K562 (cell line): ENCODE measurements around the gene ARSJ. TPM values are rescaled to one million over a fixed set of nuclear protein-coding genes. Genes with fewer than 3 reads are reported as not detected.

Experiments
- ATAC-seq: fragments of 200-7000 bp; cut with Tn5 transposase; 3 replicates; pipeline ENCODE4 v1.9.1; 2020; ENCODE audit warnings: moderate library complexity
- BruUV-seq: library from RNA; stranded (reverse); fragments of 400-500 nt; replicated peaks from 2 replicates; lab custom pipeline; 2021; lab: Mats Ljungman, UMichigan
- CTCF ChIA-PET: fragments of 300-600 bp; formaldehyde crosslinking; extraction: SDS; loops from one replicate; lab custom pipeline; 2021; ENCODE audit warnings: low intra/inter-chr PET ratio; lab: Yijun Ruan, JAX
- POLR2A ChIA-PET: fragments of 300-600, 350-650 bp; sonication (Branson Sonifier 250); formaldehyde crosslinking; extraction: SDS; loops from one replicate; lab custom pipeline; 2021; ENCODE audit warnings: antibody characterized with exemption, inconsistent platforms; lab: Yijun Ruan, JAX
- DNase-seq, 4 experiments: peaks; one replicate each; pipeline versions ENCODE4 v3.0.0 to v3.0.0-alpha.2; 2011 to 2018; ENCODE audit warnings: low spot score in 3 of 4, mixed read lengths in 3 of 4; ENCODE audit errors: extremely low read depth in 1 of 4
- FAIRE-seq: peaks from 2 replicates; lab custom pipeline; 2011; peaks lifted over from hg19 to GRCh38; lab: Jason Lieb, UNC
- H2AFZ ChIP-seq: 2 replicates; pipeline ENCODE4 v1.6.0; 2011; ENCODE audit warnings: low read depth, low read length, control low read depth, inconsistent platforms
- H3K27ac ChIP-seq: fragments of 200-600 bp; 3 replicates; pipeline ENCODE4 v1.8.0; 2011; ENCODE audit warnings: low read depth, mild to moderate bottlenecking, control low read depth, inconsistent platforms, low read length, moderate library complexity, mixed read lengths; ENCODE audit errors: extremely low read depth
- H3K27me3 ChIP-seq, 2 experiments: fragments of 300-600 bp in 1 of 2; 2 replicates in 1 of 2; 3 replicates in 1 of 2; pipeline versions ENCODE4 v1.6.0 to v1.8.0; 2011; ENCODE audit warnings: inconsistent platforms in 2 of 2, low read length in 2 of 2, mild to moderate bottlenecking in 1 of 2, mixed read lengths in 1 of 2, moderate library complexity in 1 of 2; ENCODE audit not compliant: control insufficient read depth in 2 of 2, insufficient read depth in 2 of 2
- H3K36me3 ChIP-seq: fragments of 300-600 bp; 3 replicates; pipeline ENCODE4 v1.8.0; 2011; ENCODE audit warnings: mild to moderate bottlenecking, low read length, inconsistent platforms; ENCODE audit not compliant: control insufficient read depth, insufficient read depth
- H3K4me1 ChIP-seq, 2 experiments: fragments of 200-600 bp in 1 of 2; replicated peaks in 1 of 2; 2 replicates in 1 of 2; 3 replicates in 1 of 2; pipeline versions ENCODE4 v1.5.1 to v1.8.0; 2011; ENCODE audit warnings: inconsistent platforms in 2 of 2, low read length in 2 of 2, mild to moderate bottlenecking in 1 of 2, mixed read lengths in 1 of 2, moderate library complexity in 1 of 2; ENCODE audit not compliant: control insufficient read depth in 2 of 2, insufficient read depth in 2 of 2
- H3K4me2 ChIP-seq: 2 replicates; pipeline ENCODE4 v1.6.1; 2011; ENCODE audit warnings: low read length, control low read depth, inconsistent platforms, mixed read lengths; ENCODE audit not compliant: insufficient read depth
- H3K4me3 ChIP-seq: fragments of 200-600 bp; sonication (generic), shearing (Covaris generic); 2 replicates; pipeline ENCODE4 v1.5.1; 2016; ENCODE audit warnings: control low read depth, inconsistent platforms
- H3K79me2 ChIP-seq: fragments of 200-600 bp; 3 replicates; pipeline ENCODE4 v1.8.0; 2011; ENCODE audit warnings: low read length, inconsistent platforms; ENCODE audit not compliant: control insufficient read depth, insufficient read depth
- H3K9ac ChIP-seq, 2 experiments: 2 replicates each; pipeline versions ENCODE4 v1.6.0 to v1.6.1; 2011; ENCODE audit warnings: low read depth in 2 of 2, low read length in 2 of 2, control low read depth in 1 of 2, inconsistent platforms in 1 of 2, mild to moderate bottlenecking in 1 of 2, mixed read lengths in 1 of 2; ENCODE audit not compliant: insufficient read depth in 1 of 2
- H3K9me1 ChIP-seq: one replicate; pipeline ENCODE4 v1.6.0; 2011; ENCODE audit warnings: inconsistent platforms, mild to moderate bottlenecking, low read length, moderate library complexity; ENCODE audit not compliant: control insufficient read depth, insufficient read depth
- H3K9me3 ChIP-seq: replicated peaks from 2 replicates; pipeline ENCODE4 v1.5.1; 2011; ENCODE audit warnings: low read depth, low read length, inconsistent platforms; ENCODE audit not compliant: control insufficient read depth, insufficient read depth
- H4K20me1 ChIP-seq: replicated peaks from 2 replicates; pipeline ENCODE4 v1.6.1; 2011; ENCODE audit warnings: low read length, inconsistent platforms, mixed read lengths; ENCODE audit not compliant: control insufficient read depth, insufficient read depth
- HEY1 ChIP-seq: fragments of 250-450 bp; sonication (Bioruptor Pico); IDR thresholded peaks from 2 replicates; pipeline ENCODE4 v1.5.0; 2020; ENCODE audit warnings: mild to moderate bottlenecking, moderate library complexity, borderline replicate concordance
- KLF10 ChIP-seq: fragments of 250-450 bp; sonication (Bioruptor Pico); IDR thresholded peaks from 2 replicates; pipeline ENCODE4 v1.6.1; 2021; ENCODE audit warnings: matching md5 sums
- POLR2G ChIP-seq: fragments of 200-400 bp; formaldehyde crosslinking; IDR thresholded peaks from 2 replicates; pipeline ENCODE4 v1.6.1; 2017; ENCODE audit warnings: low read depth, mild to moderate bottlenecking, antibody characterized with exemption, low read length, moderate library complexity
- RAD51 ChIP-seq: fragments of 450-650 bp; IDR thresholded peaks from 2 replicates; pipeline ENCODE4 v1.7.1; 2016; ENCODE audit warnings: low read depth, mild to moderate bottlenecking, borderline replicate concordance
- SMAD1 ChIP-seq: fragments of 150-350 bp; IDR thresholded peaks from 2 replicates; pipeline ENCODE4 v1.6.1; 2014; ENCODE audit warnings: low read length, low read depth; ENCODE audit not compliant: partially characterized antibody
- XRCC5 ChIP-seq: fragments of 200-400 bp; formaldehyde crosslinking; IDR thresholded peaks from 2 replicates; pipeline ENCODE4 v1.6.1; 2017; ENCODE audit warnings: low read depth, mild to moderate bottlenecking, low read length
- ZNF717 ChIP-seq: fragments of 250-450 bp; sonication (Bioruptor Pico); IDR thresholded peaks from 2 replicates; pipeline ENCODE4 v1.5.0; 2021
- WGBS: fragments of 100-300 bp; shearing (Covaris generic); methylation state at CpG from one replicate; pipeline ENCODE4 v1.1.6; 2016; ENCODE audit warnings: low coverage, mixed read lengths; ENCODE audit not compliant: insufficient coverage; ENCODE audit errors: missing lambda C conversion rate; 5-methylcytosine and 5-hydroxymethylcytosine counted together
- in situ Hi-C: fragments of 300-500 bp; cut with MboI; formaldehyde crosslinking; loops from 4 replicates; pipeline ENCODE4 v1.15.0; 2018; ENCODE audit warnings: inconsistent platforms, mixed read lengths
- intact Hi-C: fragments of 100-400 bp; cut with micrococcal nuclease; formaldehyde crosslinking; loops from 2 replicates; pipeline ENCODE4 v1.14.2; 2022
- polyA plus RNA-seq, 8 experiments: library from polyadenylated mRNA; depleted of rRNA in 4 of 8; stranded (reverse) in 5 of 8; unstranded in 3 of 8; fragments of >200 nt; fragmentation: Nextera tagmentation in 2 of 8; fragmentation: Illumina TruSeq in 1 of 8; extraction: Ambion mirVana in 2 of 8; extraction: Trizol in 1 of 8; gene quantifications; 2 replicates each; pipeline versions ENCODE4 v1.2.1 to v1.2.3, GENCODE V29; 2011 to 2014; ENCODE audit warnings: inconsistent platforms in 1 of 8, missing spikeins in 1 of 8
- total RNA-seq, 7 experiments: library from RNA; depleted of rRNA in 6 of 7; stranded (reverse); fragments of >200 nt in 6 of 7; fragmentation: Illumina TruSeq in 2 of 7; extraction: Trizol in 2 of 7; gene quantifications; 2 replicates each; pipeline versions ENCODE4 v1.2.1 to v1.2.3, GENCODE V29; 2011 to 2021; ENCODE audit warnings: low replicate concordance in 1 of 7
- TF ChIP-seq, protein P1 (sequence below): fragments of 250-450 bp; sonication (Bioruptor Pico); IDR thresholded peaks from 2 replicates; pipeline ENCODE4 v1.8.0; 2022; ENCODE audit warnings: moderate library complexity, mild to moderate bottlenecking, inconsistent platforms
- TF ChIP-seq, protein P2 (sequence below): IDR thresholded peaks from 2 replicates; pipeline ENCODE4 v1.6.1; 2011; ENCODE audit not compliant: insufficient read length; ENCODE audit errors: extremely low read depth

ARSJ gene
- total and polyA plus RNA-seq, 9 of the 15 experiments (the other 6 are each of a cell fraction or from before 2014, with no cell fraction given) = not detected

DNA sequence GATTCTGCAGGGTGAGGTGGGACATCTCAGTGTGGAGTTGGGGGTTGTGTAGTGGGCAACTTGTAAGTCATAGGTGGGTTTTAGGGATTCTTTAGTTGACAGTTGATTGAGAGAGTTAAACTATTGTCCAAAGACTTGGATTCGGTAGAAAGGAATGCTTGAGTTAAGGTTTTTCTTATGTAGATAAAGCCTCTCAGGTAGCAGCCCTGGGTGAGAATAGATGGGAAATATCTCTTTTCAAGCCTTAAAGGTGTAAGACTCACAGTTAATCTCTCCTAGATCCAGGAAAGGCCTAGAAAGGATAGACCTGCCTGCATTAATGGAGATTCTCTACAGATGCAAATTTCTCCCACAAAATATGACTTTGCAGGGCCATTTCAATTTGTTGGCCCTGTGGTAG, 108.4 kb downstream of the ARSJ start:
- Histone ChIP-seq H4K20me1 (no peaks in the 10 kb centered on the region), H3K27ac (no peak overlapping the region), H3K9ac (no peak overlapping the region), H2AFZ (no peak overlapping the region), H3K9me3 (no peaks in the 10 kb centered on the region), H3K79me2 (no peaks in the 10 kb centered on the region), H3K36me3 (no peaks in the 10 kb centered on the region), H3K4me2 (no peak overlapping the region), H3K4me3 (no peak overlapping the region), H3K27me3 (no peaks in the 10 kb centered on the region), H3K9me1 (no peaks in the 10 kb centered on the region), H3K4me1 (no peaks in the 10 kb centered on the region)
- TF ChIP-seq XRCC5 = no peak
- no peak for TF ChIP-seq KLF10 (CRISPR knock-in tag)
- TF ChIP-seq RAD51 = no peak
- TF ChIP-seq, protein P1, sequence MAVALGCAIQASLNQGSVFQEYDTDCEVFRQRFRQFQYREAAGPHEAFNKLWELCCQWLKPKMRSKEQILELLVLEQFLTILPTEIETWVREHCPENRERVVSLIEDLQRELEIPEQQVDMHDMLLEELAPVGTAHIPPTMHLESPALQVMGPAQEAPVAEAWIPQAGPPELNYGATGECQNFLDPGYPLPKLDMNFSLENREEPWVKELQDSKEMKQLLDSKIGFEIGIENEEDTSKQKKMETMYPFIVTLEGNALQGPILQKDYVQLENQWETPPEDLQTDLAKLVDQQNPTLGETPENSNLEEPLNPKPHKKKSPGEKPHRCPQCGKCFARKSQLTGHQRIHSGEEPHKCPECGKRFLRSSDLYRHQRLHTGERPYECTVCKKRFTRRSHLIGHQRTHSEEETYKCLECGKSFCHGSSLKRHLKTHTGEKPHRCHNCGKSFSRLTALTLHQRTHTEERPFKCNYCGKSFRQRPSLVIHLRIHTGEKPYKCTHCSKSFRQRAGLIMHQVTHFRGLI (CRISPR knock-in tag) = no peak
- TF ChIP-seq, protein P2, sequence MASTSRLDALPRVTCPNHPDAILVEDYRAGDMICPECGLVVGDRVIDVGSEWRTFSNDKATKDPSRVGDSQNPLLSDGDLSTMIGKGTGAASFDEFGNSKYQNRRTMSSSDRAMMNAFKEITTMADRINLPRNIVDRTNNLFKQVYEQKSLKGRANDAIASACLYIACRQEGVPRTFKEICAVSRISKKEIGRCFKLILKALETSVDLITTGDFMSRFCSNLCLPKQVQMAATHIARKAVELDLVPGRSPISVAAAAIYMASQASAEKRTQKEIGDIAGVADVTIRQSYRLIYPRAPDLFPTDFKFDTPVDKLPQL = no peak
- TF ChIP-seq HEY1 = no peak
- TF ChIP-seq SMAD1 = no peak
- no peak for TF ChIP-seq POLR2G
- no peak for TF ChIP-seq ZNF717 (CRISPR knock-in tag)
- in situ Hi-C loops (no loop called here), intact Hi-C loops (no loop called here)
- FAIRE-seq = no peak
- 0% methylated on average over 1 of the region's 1 CpG for WGBS
- no peak for ATAC-seq
- CTCF ChIA-PET = no interaction called here
- BruUV-seq = no TSS peak
- POLR2A ChIA-PET = no interaction called here
- no peak for DNase-seq
